H9 (cell line): Measurements from ENCODE around the gene ROBO1. TPM values are rescaled to one million over a fixed set of nuclear protein-coding genes. Genes with fewer than 3 reads are reported as not detected.

Experiments used
- DNase-seq: peaks from one replicate; pipeline ENCODE4 v3.0.0-alpha.2; 2017
- H2AFZ ChIP-seq: one replicate; pipeline ENCODE4 v1.6.1; 2013; ENCODE audit warnings: mild to moderate bottlenecking, low read length, control low read depth, moderate library complexity
- H2AK5ac ChIP-seq: 2 replicates; pipeline ENCODE4 v1.6.1; 2013; ENCODE audit warnings: low read length, control low read depth, mixed read lengths; ENCODE audit not compliant: insufficient read length
- H2BK120ac ChIP-seq: one replicate; pipeline ENCODE4 v1.6.1; 2013; ENCODE audit warnings: low read depth, mild to moderate bottlenecking, low read length, control low read depth, inconsistent platforms; ENCODE audit not compliant: poor library complexity, severe bottlenecking
- H2BK12ac ChIP-seq: 2 replicates; pipeline ENCODE4 v1.6.1; 2013; ENCODE audit warnings: low read length, control low read depth, mixed read lengths, low read depth; ENCODE audit not compliant: insufficient read length
- H2BK15ac ChIP-seq: 2 replicates; pipeline ENCODE4 v1.6.1; 2013; ENCODE audit warnings: low read depth, low read length, control low read depth
- H2BK20ac ChIP-seq: one replicate; pipeline ENCODE4 v1.6.1; 2013; ENCODE audit warnings: low read depth, mild to moderate bottlenecking, low read length, control low read depth, inconsistent platforms; ENCODE audit not compliant: poor library complexity, severe bottlenecking
- H2BK5ac ChIP-seq: 2 replicates; pipeline ENCODE4 v1.6.1; 2013; ENCODE audit warnings: low read length, control low read depth, mixed read lengths; ENCODE audit not compliant: insufficient read length
- H3K14ac ChIP-seq: 2 replicates; pipeline ENCODE4 v1.6.1; 2013; ENCODE audit warnings: low read length, control low read depth; ENCODE audit not compliant: insufficient read depth
- H3K18ac ChIP-seq: 2 replicates; pipeline ENCODE4 v1.6.1; 2013; ENCODE audit warnings: low read depth, mild to moderate bottlenecking, mixed read lengths, low read length, control low read depth; ENCODE audit not compliant: insufficient read length
- H3K23ac ChIP-seq: 2 replicates; pipeline ENCODE4 v1.6.1; 2013; ENCODE audit warnings: low read length, control low read depth, mixed read lengths, low read depth; ENCODE audit not compliant: insufficient read length
- H3K23me2 ChIP-seq: 2 replicates; pipeline ENCODE4 v1.6.1; 2013; ENCODE audit warnings: low read depth, mild to moderate bottlenecking, mixed read lengths, low read length, control low read depth; ENCODE audit not compliant: insufficient read length, poor library complexity, severe bottlenecking
- H3K27ac ChIP-seq: 2 replicates; pipeline ENCODE4 v1.5.1; 2013; ENCODE audit warnings: low read length, control low read depth, mixed read lengths, low read depth; ENCODE audit not compliant: insufficient read length
- H3K27me3 ChIP-seq: 2 replicates; pipeline ENCODE4 v1.6.1; 2013; ENCODE audit warnings: low read length, control low read depth, inconsistent platforms; ENCODE audit not compliant: insufficient read depth
- H3K4ac ChIP-seq: 2 replicates; pipeline ENCODE4 v1.6.1; 2013; ENCODE audit warnings: low read depth, mild to moderate bottlenecking, control low read depth, inconsistent platforms, low read length, moderate library complexity
- H3K4me1 ChIP-seq: 2 replicates; pipeline ENCODE4 v1.6.1; 2013; ENCODE audit warnings: low read length, control low read depth, inconsistent platforms; ENCODE audit not compliant: insufficient read depth
- H3K4me2 ChIP-seq: 2 replicates; pipeline ENCODE4 v1.6.1; 2013; ENCODE audit warnings: low read length, control low read depth, mixed read lengths; ENCODE audit not compliant: insufficient read length, insufficient read depth
- H3K56ac ChIP-seq: 2 replicates; pipeline ENCODE4 v1.6.1; 2013; ENCODE audit warnings: low read depth, mild to moderate bottlenecking, mixed read lengths, low read length, control low read depth; ENCODE audit not compliant: insufficient read length
- H3K79me1 ChIP-seq: 2 replicates; pipeline ENCODE4 v1.6.1; 2013; ENCODE audit warnings: low read depth, mild to moderate bottlenecking, moderate library complexity, low read length, control low read depth, inconsistent platforms; ENCODE audit not compliant: insufficient read depth, poor library complexity, severe bottlenecking
- H3K79me2 ChIP-seq: 2 replicates; pipeline ENCODE4 v1.6.1; 2013; ENCODE audit warnings: low read length, control low read depth, inconsistent platforms; ENCODE audit not compliant: insufficient read depth
- H3K9ac ChIP-seq: 2 replicates; pipeline ENCODE4 v1.6.1; 2013; ENCODE audit warnings: low read length, control low read depth, mixed read lengths; ENCODE audit not compliant: insufficient read length; ENCODE audit errors: extremely low read depth
- H3K9me3 ChIP-seq: one replicate; pipeline ENCODE4 v1.6.1; 2013; ENCODE audit warnings: low read depth, low read length, inconsistent platforms; ENCODE audit not compliant: control insufficient read depth
- H3T11ph ChIP-seq: one replicate; pipeline ENCODE4 v1.6.1; 2013; ENCODE audit warnings: mild to moderate bottlenecking, low read length, control low read depth, inconsistent platforms
- H4K20me1 ChIP-seq: one replicate; pipeline ENCODE4 v1.6.1; 2013; ENCODE audit not compliant: control insufficient read depth, insufficient read length, insufficient read depth
- H4K5ac ChIP-seq: 2 replicates; pipeline ENCODE4 v1.6.1; 2013; ENCODE audit warnings: low read depth, mild to moderate bottlenecking, mixed read lengths, low read length, control low read depth; ENCODE audit not compliant: insufficient read length
- H4K8ac ChIP-seq: replicated peaks from 2 replicates; pipeline ENCODE4 v1.6.1; 2013; ENCODE audit warnings: low read length, control low read depth, mixed read lengths, low read depth; ENCODE audit not compliant: insufficient read length
- H4K91ac ChIP-seq: 2 replicates; pipeline ENCODE4 v1.6.1; 2013; ENCODE audit warnings: low read depth, mild to moderate bottlenecking, moderate library complexity, mixed read lengths, low read length, control low read depth; ENCODE audit not compliant: insufficient read length
- H3K27ac Mint-ChIP-seq, 3 experiments: 2 replicates in 2 of 3; 3 replicates in 1 of 3; pipeline ENCODE4 v1.8.0; 2020 to 2021; ENCODE audit warnings: mixed read lengths in 3 of 3, mild to moderate bottlenecking in 1 of 3, moderate library complexity in 1 of 3
- H3K27me3 Mint-ChIP-seq: 2 replicates; pipeline ENCODE4 v1.8.0; 2021; ENCODE audit warnings: low read depth, mild to moderate bottlenecking, moderate library complexity, mixed read lengths
- H3K36me3 Mint-ChIP-seq, 3 experiments: 2 replicates in 2 of 3; 3 replicates in 1 of 3; pipeline ENCODE4 v1.8.0; 2020 to 2021; ENCODE audit warnings: low read depth in 3 of 3, mixed read lengths in 3 of 3; ENCODE audit not compliant: insufficient read depth in 1 of 3
- H3K4me1 Mint-ChIP-seq, 2 experiments: 2 replicates each; pipeline ENCODE4 v1.8.0; 2020; ENCODE audit warnings: mixed read lengths in 2 of 2
- H3K4me3 Mint-ChIP-seq, 2 experiments: 2 replicates in 1 of 2; 3 replicates in 1 of 2; pipeline ENCODE4 v1.8.0; 2020 to 2021; ENCODE audit warnings: mild to moderate bottlenecking in 2 of 2, mixed read lengths in 2 of 2, moderate library complexity in 1 of 2
- H3K9me3 Mint-ChIP-seq, 2 experiments: 2 replicates in 1 of 2; 3 replicates in 1 of 2; pipeline ENCODE4 v1.8.0; 2020; ENCODE audit warnings: mild to moderate bottlenecking in 2 of 2, mixed read lengths in 2 of 2, moderate library complexity in 1 of 2
- CTCF ChIP-seq: fragments of 200-600 bp; sonication (generic); conservative IDR thresholded peaks from 3 replicates; pipeline ENCODE4 v1.8.0; 2021; ENCODE audit warnings: antibody characterized with exemption, mild to moderate bottlenecking
- WGBS: extraction: QIAGEN DNeasy Blood & Tissue Kit; methylation state at CpG from one replicate; pipeline ENCODE4 v1.1.7; 2013; ENCODE audit warnings: missing lambda C conversion rate, low lambda C conversion rate, mixed read lengths; ENCODE audit not compliant: insufficient read length; ENCODE audit errors: extremely low coverage; 5-methylcytosine and 5-hydroxymethylcytosine counted together
- total RNA-seq: library from RNA; stranded (reverse); gene quantifications from 2 replicates; pipeline ENCODE4 v1.2.1, GENCODE V29; 2021

The ROBO1 gene
- total RNA-seq, 1 experiment from 2014 or later, result 62.7 TPM

- no peak overlapping the region for H4K91ac ChIP-seq
- peaks cover 0 to 3% of the 10 kb centered on the region in 2 experiments; a peak in 1 of 5 replicates for H3K9me3 Mint-ChIP-seq
- no peaks in the 10 kb centered on the region for H3K27me3 Mint-ChIP-seq
- no peak overlapping the region for H4K8ac ChIP-seq
- no peak overlapping the region for H3K23ac ChIP-seq
- no peaks in the 10 kb centered on the region for H3K9me3 ChIP-seq
- no peak overlapping the region for H3K27ac ChIP-seq
- no peak for TF ChIP-seq CTCF
- no peak overlapping the region for H3K14ac ChIP-seq
- no peaks in the 10 kb centered on the region for H3K4me1 ChIP-seq
- no peak overlapping the region for H3K4me2 ChIP-seq
- H3K4me1 Mint-ChIP-seq, result no peaks in the 10 kb centered on the region
- H2BK120ac ChIP-seq, result no peak overlapping the region
- no peaks in the 10 kb centered on the region for H3K79me2 ChIP-seq
- no peak for DNase-seq
- no peak overlapping the region for H3K18ac ChIP-seq
- no peak overlapping the region for H3K4me3 Mint-ChIP-seq
- H3K4ac ChIP-seq, result no peak overlapping the region
- H3K9ac ChIP-seq, result no peak overlapping the region
- no peaks in the 10 kb centered on the region for H4K20me1 ChIP-seq
- H3K23me2 ChIP-seq, result no peaks in the 10 kb centered on the region
- H2BK15ac ChIP-seq, result no peak overlapping the region
- H2BK5ac ChIP-seq, result no peak overlapping the region
- H4K5ac ChIP-seq, result no peak overlapping the region
- H2BK20ac ChIP-seq, result no peak overlapping the region
- no peak overlapping the region for H3K27ac Mint-ChIP-seq
- no CpG with 5 or more reads among the region's 1 CpG for WGBS
- no peak overlapping the region for H2AFZ ChIP-seq
- no peak overlapping the region for H3K56ac ChIP-seq
- peaks cover 0 to under 1% (median under 1%) of the 10 kb centered on the region in 3 experiments; a peak in 3 of 7 replicates for H3K36me3 Mint-ChIP-seq
- H2BK12ac ChIP-seq, result no peak overlapping the region
- no peak overlapping the region for H2AK5ac ChIP-seq
- no peaks in the 10 kb centered on the region for H3K79me1 ChIP-seq
- no peaks in the 10 kb centered on the region for H3K27me3 ChIP-seq
- H3T11ph ChIP-seq, result no peak overlapping the region
These were observed 943.9 kb downstream of the ROBO1 start for GRCh38 chr3:78823859-78824258.
